Calu3 (cell line): ENCODE data around the gene ANKRD13C. TPM values are rescaled to one million over a fixed set of nuclear protein-coding genes. Genes with fewer than 3 reads are reported as not detected.
A peak's percentile ranks its signal among the peaks of the same experiment; 100 is the strongest.

Source experiments
- BruUV-seq: library from RNA; stranded (reverse); fragments of 400-500 nt; replicated peaks from 2 replicates; lab custom pipeline; 2021; lab: Mats Ljungman, UMichigan
- CTCF ChIA-PET: fragments of 300-600 bp; sonication (Branson Sonifier 250); formaldehyde crosslinking; loops from one replicate; lab custom pipeline; 2022; ENCODE audit warnings: antibody characterized with exemption; lab: Charles Lee
- DNase-seq: peaks from one replicate; pipeline ENCODE4 v3.0.0; 2022
- H3K27ac Mint-ChIP-seq: one replicate; pipeline ENCODE4 v1.8.0; 2022; ENCODE audit warnings: mixed read lengths; ENCODE audit not compliant: unreplicated experiment
- H3K27me3 Mint-ChIP-seq: one replicate; pipeline ENCODE4 v1.8.0; 2022; ENCODE audit warnings: mixed read lengths; ENCODE audit not compliant: unreplicated experiment
- H3K36me3 Mint-ChIP-seq: one replicate; pipeline ENCODE4 v1.8.0; 2022; ENCODE audit warnings: mild to moderate bottlenecking, moderate library complexity, mixed read lengths; ENCODE audit not compliant: insufficient read depth, unreplicated experiment
- H3K4me1 Mint-ChIP-seq: one replicate; pipeline ENCODE4 v1.8.0; 2022; ENCODE audit warnings: mild to moderate bottlenecking, low read depth, mixed read lengths; ENCODE audit not compliant: unreplicated experiment
- H3K4me3 Mint-ChIP-seq: one replicate; pipeline ENCODE4 v1.8.0; 2022; ENCODE audit warnings: mild to moderate bottlenecking, low read depth, moderate library complexity, mixed read lengths; ENCODE audit not compliant: unreplicated experiment
- H3K9me3 Mint-ChIP-seq: one replicate; pipeline ENCODE4 v1.8.0; 2022; ENCODE audit warnings: low read depth, mixed read lengths; ENCODE audit not compliant: unreplicated experiment
- intact Hi-C: fragments of 100-400 bp; cut with micrococcal nuclease; formaldehyde crosslinking; loops from one replicate; pipeline ENCODE4 v1.10.0; 2022; ENCODE audit not compliant: unreplicated experiment
- total RNA-seq: library from RNA; stranded (reverse); gene quantifications from 2 replicates; pipeline ENCODE4 v1.2.3, GENCODE V29; 2022
- TF ChIP-seq, protein P1 (sequence below): fragments of 200-600 bp; IDR thresholded peaks from one replicate; pipeline ENCODE4 v1.8.0; 2022; ENCODE audit warnings: antibody characterized with exemption; ENCODE audit not compliant: unreplicated experiment

The ANKRD13C gene
- total RNA-seq, 1 experiment from 2014 or later: 25.2 TPM

- no peak for DNase-seq
- no peaks in the 10 kb centered on the region for H3K27me3 Mint-ChIP-seq
- peaks cover 19% of the 10 kb centered on the region for H3K4me1 Mint-ChIP-seq
- intact Hi-C loops: no loop called here
- H3K27ac Mint-ChIP-seq: no peak overlapping the region
- no peaks in the 10 kb centered on the region for H3K9me3 Mint-ChIP-seq
- H3K4me3 Mint-ChIP-seq: no peak overlapping the region
- H3K36me3 Mint-ChIP-seq: peaks cover 30% of the 10 kb centered on the region
- BruUV-seq: no TSS peak
- CTCF ChIA-PET: no interaction called here
- TF ChIP-seq, protein P1, sequence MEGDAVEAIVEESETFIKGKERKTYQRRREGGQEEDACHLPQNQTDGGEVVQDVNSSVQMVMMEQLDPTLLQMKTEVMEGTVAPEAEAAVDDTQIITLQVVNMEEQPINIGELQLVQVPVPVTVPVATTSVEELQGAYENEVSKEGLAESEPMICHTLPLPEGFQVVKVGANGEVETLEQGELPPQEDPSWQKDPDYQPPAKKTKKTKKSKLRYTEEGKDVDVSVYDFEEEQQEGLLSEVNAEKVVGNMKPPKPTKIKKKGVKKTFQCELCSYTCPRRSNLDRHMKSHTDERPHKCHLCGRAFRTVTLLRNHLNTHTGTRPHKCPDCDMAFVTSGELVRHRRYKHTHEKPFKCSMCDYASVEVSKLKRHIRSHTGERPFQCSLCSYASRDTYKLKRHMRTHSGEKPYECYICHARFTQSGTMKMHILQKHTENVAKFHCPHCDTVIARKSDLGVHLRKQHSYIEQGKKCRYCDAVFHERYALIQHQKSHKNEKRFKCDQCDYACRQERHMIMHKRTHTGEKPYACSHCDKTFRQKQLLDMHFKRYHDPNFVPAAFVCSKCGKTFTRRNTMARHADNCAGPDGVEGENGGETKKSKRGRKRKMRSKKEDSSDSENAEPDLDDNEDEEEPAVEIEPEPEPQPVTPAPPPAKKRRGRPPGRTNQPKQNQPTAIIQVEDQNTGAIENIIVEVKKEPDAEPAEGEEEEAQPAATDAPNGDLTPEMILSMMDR: no peak
Measured at GRCh38 chr1:70227439-70227838, 127.1 kb downstream of the ANKRD13C start.

DNA sequence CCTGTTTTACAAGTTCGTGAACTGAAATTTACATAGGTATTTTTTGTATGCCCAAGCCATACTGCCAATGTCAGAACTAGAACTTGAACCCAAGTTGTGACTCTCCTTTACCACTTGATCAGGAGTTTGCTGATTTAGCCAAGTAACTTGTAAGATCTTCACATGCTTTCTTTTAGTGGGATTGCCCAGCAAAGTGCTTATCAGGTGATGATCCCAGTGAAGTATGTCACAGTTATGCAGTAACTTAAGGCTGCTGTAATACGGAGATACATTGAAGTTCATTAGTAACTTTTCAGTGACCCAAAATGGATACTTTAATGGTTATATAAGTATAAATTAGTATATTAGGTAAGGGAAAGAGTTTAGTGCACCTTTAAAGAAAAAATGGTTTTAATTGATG, 129.6 kb downstream of the ANKRD13C start:
- no TSS peak for BruUV-seq
- intact Hi-C loops: loop anchor here (5.0 kb wide), 1 partner anchor 187 kb away; the partner anchor contains the start of gene CTH
- Mint-ChIP-seq H3K27me3 (no peaks in the 10 kb centered on the region), H3K36me3 (peaks cover 39% of the 10 kb centered on the region), H3K27ac (no peak overlapping the region), H3K4me1 (peaks cover 30% of the 10 kb centered on the region), H3K9me3 (no peaks in the 10 kb centered on the region), H3K4me3 (no peak overlapping the region)
- TF ChIP-seq, protein P1: no peak
- CTCF ChIA-PET: no interaction called here
- no peak for DNase-seq

DNA sequence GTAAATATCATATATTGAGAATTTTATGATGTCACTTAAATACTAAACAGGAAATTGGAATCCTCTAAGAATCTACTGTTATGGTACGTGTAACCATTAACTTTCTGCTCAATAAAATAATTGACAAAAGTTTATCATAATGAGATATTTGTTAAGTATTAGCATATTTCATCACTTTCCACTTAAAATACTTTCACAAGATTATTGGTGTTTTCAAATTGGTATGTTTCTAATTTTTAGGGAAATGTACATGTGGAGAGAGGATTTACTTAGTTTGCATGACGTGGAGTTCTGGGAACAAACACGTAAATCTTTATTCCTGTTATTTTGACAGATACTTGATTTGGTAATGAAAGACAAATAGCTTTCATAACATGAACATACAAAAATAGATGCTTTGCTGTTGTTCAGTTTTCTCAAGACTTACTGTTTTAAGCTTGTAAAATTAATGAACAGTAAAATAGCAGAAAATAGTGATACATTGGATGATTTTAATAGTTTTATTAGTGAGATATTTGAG, 131.7 kb downstream of the ANKRD13C start:
- no peaks in the 10 kb centered on the region for H3K9me3 Mint-ChIP-seq
- BruUV-seq: no TSS peak
- H3K4me3 Mint-ChIP-seq: peak overlapping the region; percentile 89
- no peaks in the 10 kb centered on the region for H3K27me3 Mint-ChIP-seq
- no peak for DNase-seq
- H3K36me3 Mint-ChIP-seq: peaks cover 33% of the 10 kb centered on the region
- H3K4me1 Mint-ChIP-seq: peaks cover 33% of the 10 kb centered on the region
- CTCF ChIA-PET: interaction anchor here (0.6 kb wide), 1 partner anchor 59 kb away, joined by 6 read pairs; no protein-coding TSS in a partner anchor
- TF ChIP-seq, protein P1: no peak
- H3K27ac Mint-ChIP-seq: peak overlapping the region; percentile 95
- intact Hi-C loops: loop anchor here (5.0 kb wide), 1 partner anchor 190 kb away; the partner anchor contains the start of gene CTH

GRCh38 chr1:70221238-70222121, 133.0 kb downstream of the ANKRD13C start, which contains the start of gene SRSF11:
SRSF11 (plus strand) TSS chr1:70221380; CDS start chr1:70221637, 257 bp downstream.
- Mint-ChIP-seq H3K27ac (peak within 1 kb of the TSS; percentile 95), H3K36me3 (peaks cover 33% of the 10 kb centered on the region), H3K9me3 (no peaks in the 10 kb centered on the region), H3K27me3 (no peaks in the 10 kb centered on the region), H3K4me1 (peaks cover 33% of the 10 kb centered on the region), H3K4me3 (peak within 1 kb of the TSS; percentile 89)
- CTCF ChIA-PET: interaction anchor here (1.3 kb wide), 1 partner anchor 189 kb away, joined by 3 read pairs; no protein-coding TSS in a partner anchor
- TF ChIP-seq, protein P1: no peak
- intact Hi-C loops: loop anchor here (1.0 to 5.0 kb wide), 2 partner anchors 191 to 267 kb away; partner anchors contain the start of gene CTH
- no TSS peak for BruUV-seq
- peak; percentile 97 for DNase-seq
